ENCODE measurements around the gene UBC.

The UBC gene

DNA sequence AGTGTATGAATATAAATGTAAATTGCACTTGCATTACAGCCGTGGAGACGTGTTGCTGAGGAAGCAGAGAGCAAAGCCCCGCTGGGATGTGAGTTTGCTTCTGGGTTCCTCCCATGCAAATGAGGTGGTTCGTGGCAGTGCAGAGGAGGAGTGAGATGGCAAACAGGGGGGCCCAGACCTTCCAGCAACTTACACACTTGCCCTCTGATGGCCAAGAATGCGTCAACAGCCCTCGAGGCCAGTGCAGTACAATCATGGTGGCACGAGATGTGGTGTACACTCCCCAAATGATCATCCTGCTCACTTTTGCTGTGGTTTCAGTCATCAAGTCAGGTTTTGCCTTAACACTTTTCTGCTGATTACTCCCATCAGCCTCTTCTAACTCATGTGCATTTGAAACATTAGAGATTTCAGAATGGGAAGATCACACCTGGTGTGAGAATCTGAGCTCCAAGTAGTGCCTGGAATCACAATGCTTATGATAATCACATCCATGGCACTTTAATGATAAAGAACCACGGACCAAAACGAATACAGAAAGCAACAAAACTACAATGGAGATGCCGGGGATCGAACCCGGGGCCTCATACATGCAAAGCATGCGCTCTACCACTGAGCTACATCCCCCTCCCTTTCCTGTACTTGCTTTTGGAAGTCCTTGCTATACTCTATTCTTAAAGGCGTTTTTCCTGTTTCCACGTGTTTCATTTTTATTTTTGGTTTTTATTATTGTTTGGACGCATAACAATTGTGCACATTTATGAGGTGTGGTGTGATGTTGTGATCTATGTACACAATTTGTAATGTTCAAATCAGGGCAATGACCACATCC is 7.0 kb upstream of the UBC start:
- TF ChIP-seq, protein P1, sequence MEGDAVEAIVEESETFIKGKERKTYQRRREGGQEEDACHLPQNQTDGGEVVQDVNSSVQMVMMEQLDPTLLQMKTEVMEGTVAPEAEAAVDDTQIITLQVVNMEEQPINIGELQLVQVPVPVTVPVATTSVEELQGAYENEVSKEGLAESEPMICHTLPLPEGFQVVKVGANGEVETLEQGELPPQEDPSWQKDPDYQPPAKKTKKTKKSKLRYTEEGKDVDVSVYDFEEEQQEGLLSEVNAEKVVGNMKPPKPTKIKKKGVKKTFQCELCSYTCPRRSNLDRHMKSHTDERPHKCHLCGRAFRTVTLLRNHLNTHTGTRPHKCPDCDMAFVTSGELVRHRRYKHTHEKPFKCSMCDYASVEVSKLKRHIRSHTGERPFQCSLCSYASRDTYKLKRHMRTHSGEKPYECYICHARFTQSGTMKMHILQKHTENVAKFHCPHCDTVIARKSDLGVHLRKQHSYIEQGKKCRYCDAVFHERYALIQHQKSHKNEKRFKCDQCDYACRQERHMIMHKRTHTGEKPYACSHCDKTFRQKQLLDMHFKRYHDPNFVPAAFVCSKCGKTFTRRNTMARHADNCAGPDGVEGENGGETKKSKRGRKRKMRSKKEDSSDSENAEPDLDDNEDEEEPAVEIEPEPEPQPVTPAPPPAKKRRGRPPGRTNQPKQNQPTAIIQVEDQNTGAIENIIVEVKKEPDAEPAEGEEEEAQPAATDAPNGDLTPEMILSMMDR (IDR thresholded peaks at IDR 0.05), result no peak

DNA sequence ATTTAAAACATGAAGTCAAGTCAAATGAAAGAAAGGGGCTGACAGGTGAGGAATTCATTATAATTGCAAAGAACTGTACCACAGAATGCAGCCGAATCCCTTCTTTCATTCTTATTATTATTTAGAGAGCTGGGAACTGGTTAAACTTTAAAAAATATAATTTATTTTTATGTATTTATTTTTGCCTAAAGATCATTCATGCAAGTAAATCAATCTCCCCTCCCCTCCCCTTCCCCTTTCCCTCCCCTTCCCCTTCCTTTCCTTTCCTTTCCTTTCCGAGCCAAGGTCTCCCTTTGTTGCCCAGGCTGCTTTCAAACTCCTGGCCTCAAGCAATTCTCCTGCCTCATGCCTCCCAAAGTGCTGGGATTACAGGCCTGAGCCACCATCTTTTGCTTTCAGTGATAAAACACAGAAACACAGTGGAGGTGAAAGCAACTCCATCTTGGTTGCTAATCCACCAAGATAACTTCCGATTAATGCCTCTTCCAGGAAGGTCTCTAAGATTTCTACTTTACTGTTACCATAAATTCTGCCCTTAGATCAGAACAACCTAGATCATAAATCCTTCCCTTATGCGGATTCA is 6.0 kb upstream of the UBC start:
- TF ChIP-seq, protein P1 (IDR thresholded peaks at IDR 0.05), result no peak

DNA sequence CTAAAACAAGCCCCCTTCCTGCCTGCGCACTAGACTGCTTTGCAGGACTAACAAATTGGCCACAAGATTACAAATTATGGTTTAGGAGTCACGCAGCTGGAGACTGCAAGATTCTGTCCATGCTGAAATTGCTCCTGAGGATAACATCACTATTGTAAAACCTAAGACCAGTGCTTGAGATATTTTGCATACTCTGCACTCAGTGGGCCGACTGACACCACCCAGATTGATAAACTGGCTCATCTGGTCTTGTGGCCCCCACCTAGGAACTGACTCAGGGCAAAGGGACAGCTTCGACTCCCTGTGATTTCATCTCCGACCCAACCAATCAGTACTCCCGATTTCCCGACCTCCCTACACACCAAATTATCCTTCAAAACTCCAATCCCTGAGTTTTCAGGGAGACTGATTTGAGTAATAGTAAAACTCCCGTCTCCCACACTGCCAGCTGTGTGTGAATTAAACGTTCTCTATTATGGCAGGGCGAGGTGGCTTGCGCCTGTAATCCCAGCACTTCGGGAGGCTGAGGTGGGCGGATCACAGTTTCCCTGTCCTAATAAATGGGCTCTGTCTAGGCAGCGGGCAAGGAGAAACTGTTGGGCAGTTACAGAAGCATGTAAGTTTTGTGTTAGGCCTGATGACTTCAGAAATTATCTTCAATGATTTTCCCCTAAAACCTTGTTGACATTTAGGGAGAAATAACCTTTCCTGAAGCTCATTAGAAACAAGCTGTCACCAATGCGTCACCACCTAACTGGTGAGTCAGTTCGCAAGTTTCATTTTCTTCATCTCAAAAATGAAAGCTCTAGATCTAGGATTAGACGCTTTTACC is 5.3 kb upstream of the UBC start:
- TF ChIP-seq, protein P1 (IDR thresholded peaks at IDR 0.05), result no peak

DNA sequence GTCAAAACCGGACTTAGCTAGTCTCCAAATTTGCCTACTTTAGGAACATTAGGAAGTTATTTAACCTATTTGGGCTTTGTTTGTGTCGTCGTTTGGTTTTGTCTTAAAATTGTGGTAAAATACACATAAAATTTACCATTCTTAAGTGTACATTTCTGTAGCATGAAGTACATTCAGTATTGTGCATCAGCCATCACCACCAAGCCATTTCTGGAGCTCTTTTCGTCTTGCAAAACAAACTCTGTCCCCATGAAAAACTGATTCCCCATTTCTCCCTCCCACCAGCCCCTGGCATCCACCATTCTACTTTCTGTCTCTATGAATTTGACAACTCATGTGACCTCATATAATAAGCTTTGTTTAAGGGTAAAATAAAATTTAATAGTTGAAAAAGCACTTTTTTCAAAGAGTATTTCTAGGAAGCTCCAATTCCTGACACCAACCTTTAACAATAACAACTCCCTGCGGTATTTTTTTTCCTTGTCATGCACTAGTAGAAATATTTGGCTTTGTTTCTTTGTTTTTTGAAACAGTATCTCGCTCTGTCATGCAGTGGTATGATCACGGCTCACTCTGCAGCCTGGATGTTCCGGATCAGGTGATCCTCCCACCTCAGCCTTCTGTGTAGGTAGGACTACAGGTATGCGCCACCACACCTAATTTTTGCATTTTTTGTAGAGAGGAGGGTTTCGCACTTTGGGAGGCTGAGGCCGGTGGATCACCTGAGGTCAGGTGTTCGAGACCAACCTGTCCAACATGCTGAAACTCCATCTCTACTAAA is 3.6 kb upstream of the UBC start:
- TF ChIP-seq, protein P1 (IDR thresholded peaks at IDR 0.05), result no peak

DNA sequence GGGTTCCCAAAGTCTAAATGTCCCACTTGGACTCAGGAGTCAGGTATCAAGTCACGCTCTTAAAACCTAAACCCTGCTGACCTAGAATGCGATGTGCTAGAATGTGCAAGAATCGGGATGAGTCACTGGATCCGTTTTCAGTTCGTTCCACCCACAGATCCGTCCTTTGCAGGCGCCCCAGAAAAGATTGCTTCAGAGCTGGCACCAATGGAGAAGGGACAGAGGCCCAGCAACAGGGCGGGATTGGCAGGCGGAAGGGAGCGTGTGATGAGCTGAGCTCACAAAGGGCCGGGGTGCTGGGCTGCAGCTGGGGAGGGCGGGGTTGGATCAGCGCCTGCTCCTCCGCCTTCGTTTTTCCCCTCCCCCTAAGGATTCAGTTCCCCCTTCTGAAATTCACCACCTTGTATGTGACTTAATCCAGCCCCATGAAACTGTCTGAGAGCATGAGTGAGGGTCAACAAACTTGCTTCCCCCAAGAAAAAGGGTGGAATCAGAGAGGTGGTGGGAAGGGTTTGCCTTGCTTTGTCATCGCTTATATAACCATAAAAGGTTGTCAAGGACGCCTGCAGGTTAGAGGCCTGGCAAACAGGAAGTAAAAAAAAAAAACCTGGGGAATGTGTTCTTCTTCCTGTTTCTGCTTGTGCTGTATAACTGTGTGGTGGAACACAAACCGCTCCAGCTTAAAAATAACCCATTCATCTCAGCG is 2.8 kb upstream of the UBC start:
- TF ChIP-seq, protein P1 (IDR thresholded peaks at IDR 0.05), result no peak

DNA sequence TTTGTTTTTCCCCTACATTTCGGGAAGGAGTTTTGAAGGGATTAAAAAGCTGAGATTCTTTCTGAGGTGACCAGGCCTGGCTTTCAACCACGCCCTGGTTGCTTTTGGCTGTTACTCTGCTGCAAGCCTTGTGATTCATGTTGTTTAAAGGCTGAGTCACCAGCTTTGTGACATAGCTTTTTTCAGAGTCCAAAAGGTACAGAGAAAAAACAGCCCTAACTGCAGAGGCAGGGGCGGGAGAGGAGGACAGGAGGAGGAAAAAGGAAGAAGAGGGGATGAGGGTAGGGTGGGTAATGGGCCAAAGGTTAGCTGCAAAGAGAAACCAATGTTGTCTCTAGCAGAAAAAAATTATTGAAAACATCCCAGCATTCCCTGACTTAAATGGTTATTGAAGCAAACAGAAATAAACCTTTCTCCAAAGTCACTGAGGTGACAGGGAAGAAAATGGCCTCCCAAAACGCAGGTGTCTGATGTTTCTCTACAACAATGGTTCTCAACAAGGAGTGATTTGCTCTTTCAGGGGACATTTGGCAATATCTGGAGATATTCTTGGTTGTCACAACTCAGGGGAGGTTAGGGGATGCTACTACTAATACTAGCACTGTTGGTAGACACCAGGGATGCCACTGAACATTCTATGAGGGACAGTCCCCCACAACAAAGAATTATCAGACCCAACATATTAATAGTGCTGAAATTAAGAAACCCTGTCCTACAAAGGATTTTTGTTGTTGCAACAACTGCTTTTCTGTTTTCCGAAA is 2.1 kb upstream of the UBC start:
- TF ChIP-seq, protein P1 (IDR thresholded peaks at IDR 0.05), result no peak

All from LNCAP (cell line).